Vagina (tissue), 2 donors: ENCODE data around the gene PLPPR4.

Source experiments
- POLR2A ChIP-seq, 2 donors: fragments of 450-650 bp; IDR thresholded peaks; one replicate each; pipeline ENCODE4 v1.6.1; 2017; ENCODE audit warnings: antibody characterized with exemption in 2 of 2, mild to moderate bottlenecking in 2 of 2, moderate library complexity in 2 of 2
- POLR2AphosphoS5 ChIP-seq, 2 donors: sonication (generic); formaldehyde crosslinking; IDR thresholded peaks; one replicate each; pipeline ENCODE4 v1.9.0; 2017; ENCODE audit warnings: antibody characterized with exemption in 2 of 2, mild to moderate bottlenecking in 2 of 2, low read depth in 1 of 2; ENCODE audit not compliant: insufficient read depth in 1 of 2
- TF ChIP-seq, protein P1 (sequence below), 3 experiments: fragments of 450-650 bp in 2 of 3; fragments of 200-600 bp in 1 of 3; sonication (generic) in 1 of 3; IDR thresholded peaks; one replicate each; pipeline ENCODE4 v1.5.1; 2017 to 2019; ENCODE audit warnings: antibody characterized with exemption in 3 of 3, mild to moderate bottlenecking in 2 of 3, moderate library complexity in 2 of 3

DNA sequence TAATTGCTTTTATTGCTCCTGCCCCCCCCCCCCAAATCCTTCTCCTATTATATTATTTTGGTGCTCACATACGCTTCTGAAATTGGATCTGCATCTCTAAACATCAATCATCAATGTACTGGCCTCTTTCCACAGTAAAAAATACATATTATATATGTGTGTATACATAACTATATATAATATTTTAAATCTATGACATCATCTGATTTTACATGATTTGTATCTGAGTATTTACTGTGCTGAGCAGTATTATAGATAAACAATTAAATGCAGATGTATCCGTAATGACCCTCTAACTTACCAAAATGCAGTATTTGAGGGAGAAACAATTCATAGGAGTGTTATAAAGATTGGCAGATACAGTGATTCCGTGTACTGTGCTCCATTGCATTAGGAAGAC, 832 bp downstream of the PLPPR4 start:
- TF ChIP-seq, protein P1, sequence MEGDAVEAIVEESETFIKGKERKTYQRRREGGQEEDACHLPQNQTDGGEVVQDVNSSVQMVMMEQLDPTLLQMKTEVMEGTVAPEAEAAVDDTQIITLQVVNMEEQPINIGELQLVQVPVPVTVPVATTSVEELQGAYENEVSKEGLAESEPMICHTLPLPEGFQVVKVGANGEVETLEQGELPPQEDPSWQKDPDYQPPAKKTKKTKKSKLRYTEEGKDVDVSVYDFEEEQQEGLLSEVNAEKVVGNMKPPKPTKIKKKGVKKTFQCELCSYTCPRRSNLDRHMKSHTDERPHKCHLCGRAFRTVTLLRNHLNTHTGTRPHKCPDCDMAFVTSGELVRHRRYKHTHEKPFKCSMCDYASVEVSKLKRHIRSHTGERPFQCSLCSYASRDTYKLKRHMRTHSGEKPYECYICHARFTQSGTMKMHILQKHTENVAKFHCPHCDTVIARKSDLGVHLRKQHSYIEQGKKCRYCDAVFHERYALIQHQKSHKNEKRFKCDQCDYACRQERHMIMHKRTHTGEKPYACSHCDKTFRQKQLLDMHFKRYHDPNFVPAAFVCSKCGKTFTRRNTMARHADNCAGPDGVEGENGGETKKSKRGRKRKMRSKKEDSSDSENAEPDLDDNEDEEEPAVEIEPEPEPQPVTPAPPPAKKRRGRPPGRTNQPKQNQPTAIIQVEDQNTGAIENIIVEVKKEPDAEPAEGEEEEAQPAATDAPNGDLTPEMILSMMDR (IDR thresholded peaks at IDR 0.05): no peak
- no peak for TF ChIP-seq POLR2A (IDR thresholded peaks at IDR 0.05)
- TF ChIP-seq POLR2AphosphoS5 (IDR thresholded peaks at IDR 0.05; ENCODE audit: insufficient read depth in 1 of 2, low read depth in 1 of 2): no peak
